Body of pancreas (tissue), 4 donors: ENCODE measurements around the gene SLAMF9.
A peak's percentile ranks its signal among the peaks of the same experiment; 100 is the strongest.

Experiments
- POLR2A ChIP-seq, 3 donors: fragments of 450-650 bp; IDR thresholded peaks; one replicate each; pipeline ENCODE4 v1.6.1; 2016; ENCODE audit warnings: antibody characterized with exemption in 3 of 3, mild to moderate bottlenecking in 2 of 3
- TF ChIP-seq, protein P1 (sequence below), 7 experiments: fragments of 450-650 bp in 4 of 7; fragments of 200-600 bp in 3 of 7; sonication (generic) in 3 of 7; IDR thresholded peaks; one replicate each; pipeline ENCODE4 v1.5.1; 2016 to 2019; ENCODE audit warnings: antibody characterized with exemption in 7 of 7

DNA sequence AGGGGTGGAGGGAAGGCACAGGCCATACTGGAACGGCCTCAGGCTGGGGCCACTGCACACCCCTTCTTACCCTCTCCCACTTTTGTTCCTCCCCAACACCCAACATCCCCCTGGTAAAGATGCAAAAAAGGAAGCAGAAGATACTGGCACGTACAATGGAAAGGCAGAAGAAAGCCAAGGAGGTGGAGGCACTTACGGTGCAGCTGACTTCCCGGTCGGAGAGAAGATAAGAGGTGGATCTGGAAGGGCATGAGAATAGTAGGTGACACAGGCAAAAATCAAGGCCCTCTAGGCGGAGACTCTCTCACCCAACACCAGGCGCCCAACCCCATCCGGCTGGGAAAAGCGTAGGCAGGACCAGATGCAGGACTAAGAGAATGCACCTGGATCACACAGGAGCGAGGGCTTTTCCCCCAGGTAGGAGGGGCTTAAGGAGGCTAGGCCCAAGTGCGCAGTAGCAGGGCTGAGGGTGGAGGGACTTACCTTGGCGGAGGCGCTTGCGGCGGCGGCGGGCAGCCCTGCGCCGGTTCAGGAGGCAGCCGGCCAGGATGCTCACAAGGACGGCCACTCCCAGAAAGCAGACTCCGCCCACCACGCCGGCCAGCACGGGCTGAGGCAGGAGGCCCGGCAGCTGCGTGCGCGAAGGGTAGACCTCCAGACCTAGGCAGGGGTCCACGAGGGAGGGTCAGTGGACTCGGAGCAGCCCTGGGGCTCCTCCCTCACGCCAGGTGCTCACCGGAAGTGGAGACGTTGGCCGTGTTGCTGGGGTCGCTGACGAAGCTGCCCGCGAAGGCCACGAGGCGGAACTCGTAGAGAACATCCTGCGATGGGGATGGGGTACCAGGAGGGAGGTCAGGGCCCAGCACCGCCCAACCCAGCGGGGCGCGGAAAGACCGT lies 24.6 kb downstream of the SLAMF9 start:
- TF ChIP-seq, protein P1, sequence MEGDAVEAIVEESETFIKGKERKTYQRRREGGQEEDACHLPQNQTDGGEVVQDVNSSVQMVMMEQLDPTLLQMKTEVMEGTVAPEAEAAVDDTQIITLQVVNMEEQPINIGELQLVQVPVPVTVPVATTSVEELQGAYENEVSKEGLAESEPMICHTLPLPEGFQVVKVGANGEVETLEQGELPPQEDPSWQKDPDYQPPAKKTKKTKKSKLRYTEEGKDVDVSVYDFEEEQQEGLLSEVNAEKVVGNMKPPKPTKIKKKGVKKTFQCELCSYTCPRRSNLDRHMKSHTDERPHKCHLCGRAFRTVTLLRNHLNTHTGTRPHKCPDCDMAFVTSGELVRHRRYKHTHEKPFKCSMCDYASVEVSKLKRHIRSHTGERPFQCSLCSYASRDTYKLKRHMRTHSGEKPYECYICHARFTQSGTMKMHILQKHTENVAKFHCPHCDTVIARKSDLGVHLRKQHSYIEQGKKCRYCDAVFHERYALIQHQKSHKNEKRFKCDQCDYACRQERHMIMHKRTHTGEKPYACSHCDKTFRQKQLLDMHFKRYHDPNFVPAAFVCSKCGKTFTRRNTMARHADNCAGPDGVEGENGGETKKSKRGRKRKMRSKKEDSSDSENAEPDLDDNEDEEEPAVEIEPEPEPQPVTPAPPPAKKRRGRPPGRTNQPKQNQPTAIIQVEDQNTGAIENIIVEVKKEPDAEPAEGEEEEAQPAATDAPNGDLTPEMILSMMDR (IDR thresholded peaks at IDR 0.05) = peak in 4 of 7 experiments; percentile 29 to 34 (median 32)
- TF ChIP-seq POLR2A (IDR thresholded peaks at IDR 0.05) = peak; percentile 51 to 56 (median 54)
